SKM-1 (cell line): Measurements from ENCODE around the gene ARHGAP25.

Experiments used
- DNase-seq: peaks from one replicate; lab custom pipeline; 2025; ENCODE audit not compliant: unreplicated experiment; lab: John Stamatoyannopoulos, UW

ARHGAP25 gene

GRCh38 chr2:68855550-68855949 is 120.9 kb downstream of the ARHGAP25 start:
- no peak for DNase-seq

GRCh38 chr2:68857202-68857845 is 122.7 kb downstream of the ARHGAP25 start:
- DNase-seq = peak; percentile 28

- peak; percentile 29 for DNase-seq
These were observed 123.3 kb downstream of the ARHGAP25 start for GRCh38 chr2:68857855-68858456.

- DNase-seq = no peak
These were observed 125.5 kb downstream of the ARHGAP25 start for GRCh38 chr2:68860111-68860510.

GRCh38 chr2:68861330-68861729 is 126.7 kb downstream of the ARHGAP25 start:
- peak; percentile 49 for DNase-seq

GRCh38 chr2:68862889-68863288 is 128.3 kb downstream of the ARHGAP25 start:
- no peak for DNase-seq

- no peak for DNase-seq
These were observed 129.4 kb downstream of the ARHGAP25 start for GRCh38 chr2:68863996-68864395.

GRCh38 chr2:68865108-68865507 is 130.5 kb downstream of the ARHGAP25 start:
- DNase-seq = no peak

GRCh38 chr2:68870215-68870614 is 135.6 kb downstream of the ARHGAP25 start:
- no peak for DNase-seq

GRCh38 chr2:68871159-68871764 is 136.7 kb downstream of the ARHGAP25 start, which contains the start of gene BMP10:
Gene BMP10 (minus strand): TSS chr2:68871397. CDS start chr2:68871358, 39 bp downstream.
- DNase-seq = no peak
